Measurements from ENCODE around the gene ATAD1.
"Not testable (repeated sequence)": the region's sequence is repeated elsewhere in the genome, so short reads cannot be mapped to it uniquely, and the experiment has no call there.

ATAD1 gene

GRCh38 chr10:87852089-87852488 lies 34.1 kb upstream of the ATAD1 start:
- DNase-seq (ENCODE audit: low read depth) = no peak
- TF ChIP-seq, protein P1, sequence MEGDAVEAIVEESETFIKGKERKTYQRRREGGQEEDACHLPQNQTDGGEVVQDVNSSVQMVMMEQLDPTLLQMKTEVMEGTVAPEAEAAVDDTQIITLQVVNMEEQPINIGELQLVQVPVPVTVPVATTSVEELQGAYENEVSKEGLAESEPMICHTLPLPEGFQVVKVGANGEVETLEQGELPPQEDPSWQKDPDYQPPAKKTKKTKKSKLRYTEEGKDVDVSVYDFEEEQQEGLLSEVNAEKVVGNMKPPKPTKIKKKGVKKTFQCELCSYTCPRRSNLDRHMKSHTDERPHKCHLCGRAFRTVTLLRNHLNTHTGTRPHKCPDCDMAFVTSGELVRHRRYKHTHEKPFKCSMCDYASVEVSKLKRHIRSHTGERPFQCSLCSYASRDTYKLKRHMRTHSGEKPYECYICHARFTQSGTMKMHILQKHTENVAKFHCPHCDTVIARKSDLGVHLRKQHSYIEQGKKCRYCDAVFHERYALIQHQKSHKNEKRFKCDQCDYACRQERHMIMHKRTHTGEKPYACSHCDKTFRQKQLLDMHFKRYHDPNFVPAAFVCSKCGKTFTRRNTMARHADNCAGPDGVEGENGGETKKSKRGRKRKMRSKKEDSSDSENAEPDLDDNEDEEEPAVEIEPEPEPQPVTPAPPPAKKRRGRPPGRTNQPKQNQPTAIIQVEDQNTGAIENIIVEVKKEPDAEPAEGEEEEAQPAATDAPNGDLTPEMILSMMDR (IDR thresholded peaks at IDR 0.05; ENCODE audit: insufficient read depth, low read depth, low read length, missing control alignments) = no peak
- no peak overlapping the region for H3K4me3 ChIP-seq (ENCODE audit: low read depth, low read length)

GRCh38 chr10:87850742-87851205 lies 32.7 kb upstream of the ATAD1 start:
- TF ChIP-seq, protein P1 (IDR thresholded peaks at IDR 0.05; ENCODE audit: insufficient read depth, low read depth, low read length, missing control alignments) = peak; percentile 42
- peak; percentile 64 for DNase-seq (ENCODE audit: low read depth)
- H3K4me3 ChIP-seq (ENCODE audit: low read depth, low read length) = no peak overlapping the region

DNA sequence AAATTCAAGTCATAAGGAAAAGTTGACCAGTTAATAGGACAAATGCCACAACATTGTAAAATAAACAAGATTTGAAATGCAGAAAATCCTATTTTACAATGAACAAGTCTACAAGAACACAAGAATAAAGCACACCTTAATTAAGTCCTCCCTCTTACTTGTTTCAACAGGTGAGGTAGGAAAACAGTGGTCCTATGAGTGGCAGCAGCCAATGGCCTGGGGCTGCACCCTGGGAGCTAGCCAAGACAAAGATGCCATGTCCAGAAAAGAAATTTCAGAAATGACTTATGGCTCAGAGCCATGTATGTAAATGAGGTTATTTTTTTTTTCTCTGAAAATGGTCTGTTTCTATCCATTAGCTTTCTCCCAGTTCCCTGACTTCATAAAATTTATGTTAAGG lies 31.0 kb upstream of the ATAD1 start:
- no peak for DNase-seq (ENCODE audit: low read depth)
- TF ChIP-seq, protein P1 (IDR thresholded peaks at IDR 0.05; ENCODE audit: insufficient read depth, low read depth, low read length, missing control alignments) = no peak
- H3K4me3 ChIP-seq (ENCODE audit: low read depth, low read length) = no peak overlapping the region

DNA sequence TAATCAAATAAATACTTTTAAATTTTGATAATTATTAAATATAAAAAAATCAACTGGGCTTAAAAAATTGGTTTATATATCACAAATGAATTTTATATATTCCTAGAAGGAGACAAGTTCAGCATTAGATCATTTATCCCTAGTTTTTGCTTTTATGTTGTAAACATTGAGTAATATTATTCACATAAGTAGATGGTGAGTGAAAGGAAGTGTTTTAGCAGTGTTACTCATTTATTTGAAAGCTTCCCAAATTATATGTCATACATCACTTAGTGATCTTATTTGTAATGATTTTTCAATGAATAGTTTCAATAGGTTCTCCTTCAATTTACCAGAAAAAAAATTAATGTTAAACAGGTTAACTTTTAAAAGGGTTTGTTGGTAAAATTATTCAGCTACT lies 29.5 kb upstream of the ATAD1 start:
- no peak for DNase-seq (ENCODE audit: low read depth)
- no peak overlapping the region for H3K4me3 ChIP-seq (ENCODE audit: low read depth, low read length)
- TF ChIP-seq, protein P1 (IDR thresholded peaks at IDR 0.05; ENCODE audit: insufficient read depth, low read depth, low read length, missing control alignments) = no peak

DNA sequence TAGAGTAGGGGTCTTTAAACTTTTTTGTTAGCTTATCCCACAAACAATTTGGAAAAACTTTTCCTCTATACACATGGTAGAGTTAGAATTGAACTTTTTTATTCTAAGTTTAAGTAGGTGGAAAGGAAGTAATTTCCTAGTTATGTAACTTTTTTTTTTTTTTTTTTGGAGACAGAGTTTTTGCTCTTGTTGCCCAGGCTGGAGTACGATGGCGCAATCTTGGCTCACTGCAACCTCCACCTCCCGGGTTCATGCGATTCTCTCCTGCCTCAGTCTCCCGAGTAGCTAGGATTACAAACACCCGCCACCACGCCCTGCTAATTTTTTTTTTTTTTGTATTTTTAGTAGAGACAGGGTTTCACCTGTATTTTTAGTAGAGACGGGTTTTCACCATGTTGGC lies 28.7 kb upstream of the ATAD1 start:
- not testable (repeated sequence) for H3K4me3 ChIP-seq (ENCODE audit: low read depth, low read length); DNase-seq (ENCODE audit: low read depth)

DNA sequence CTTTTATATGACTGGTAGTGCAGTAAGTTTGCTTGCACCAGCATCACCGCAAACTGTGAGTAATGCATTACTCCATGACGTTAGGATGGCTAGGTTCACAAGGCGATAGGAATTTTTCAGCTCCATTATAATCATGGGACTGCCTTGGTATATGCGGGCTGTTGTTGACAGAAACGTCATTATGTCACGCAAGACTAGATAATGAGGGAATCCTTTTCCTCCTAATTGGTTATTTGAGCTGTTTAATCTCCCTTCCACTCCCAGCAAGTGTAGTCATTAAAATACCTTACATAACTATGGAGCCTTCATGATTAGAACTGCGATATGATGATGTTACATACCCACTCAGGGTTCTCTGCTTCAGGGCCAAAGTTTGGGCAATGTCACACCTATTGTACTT lies 28.0 kb upstream of the ATAD1 start:
- DNase-seq (ENCODE audit: low read depth) = no peak
- H3K4me3 ChIP-seq (ENCODE audit: low read depth, low read length) = no peak overlapping the region
- TF ChIP-seq, protein P1 (IDR thresholded peaks at IDR 0.05; ENCODE audit: insufficient read depth, low read depth, low read length, missing control alignments) = no peak

DNA sequence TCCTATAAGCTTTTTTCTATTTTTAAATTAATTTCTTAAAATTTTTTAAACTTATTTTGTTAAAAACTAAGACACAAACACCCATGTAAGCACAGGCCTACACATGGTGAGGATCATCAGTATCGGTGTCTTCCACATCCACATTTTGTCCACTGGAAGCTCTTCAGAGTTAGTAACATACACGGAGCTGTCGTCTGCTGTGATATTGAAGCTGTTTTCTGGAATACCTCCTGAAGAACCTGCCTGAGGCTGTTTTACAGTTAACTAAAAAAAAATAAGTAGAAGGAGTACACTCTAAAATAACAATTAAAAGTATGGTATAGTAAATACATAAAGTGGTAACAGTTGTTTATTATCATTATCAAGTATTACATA lies 27.6 kb upstream of the ATAD1 start:
- no peak for DNase-seq (ENCODE audit: low read depth)
- TF ChIP-seq, protein P1 (IDR thresholded peaks at IDR 0.05; ENCODE audit: insufficient read depth, low read depth, low read length, missing control alignments) = no peak
- no peak overlapping the region for H3K4me3 ChIP-seq (ENCODE audit: low read depth, low read length)

Data from GM12865 (cell line).